T-helper 17 cell (primary cell): ENCODE results near the gene UCK2. TPM values are rescaled to one million over a fixed set of nuclear protein-coding genes. Genes with fewer than 3 reads are reported as not detected.
A peak's percentile ranks its signal among the peaks of the same experiment; 100 is the strongest.

Experiments used
- ATAC-seq: fragments of 150-1000 bp; cut with Tn5 transposase; 2 replicates; pipeline ENCODE4 v1.10.0; 2021; ENCODE audit warnings: mild to moderate bottlenecking, moderate library complexity
- DNase-seq, 3 donors: peaks; one replicate each; pipeline versions ENCODE4 v3.0.0 to v3.0.0-alpha.2; 2020 to 2021
- H3K9me3 ChIP-seq: one replicate; pipeline ENCODE4 v1.7.0; 2013; ENCODE audit warnings: low read length, mild to moderate bottlenecking; ENCODE audit not compliant: control insufficient read depth, poor library complexity, severe bottlenecking
- H3K27ac Mint-ChIP-seq: one replicate; pipeline ENCODE4 v1.8.0; 2022; ENCODE audit warnings: mild to moderate bottlenecking, moderate library complexity, mixed read lengths
- H3K27me3 Mint-ChIP-seq: one replicate; pipeline ENCODE4 v1.8.0; 2022; ENCODE audit warnings: mixed read lengths
- H3K36me3 Mint-ChIP-seq: one replicate; pipeline ENCODE4 v1.8.0; 2022; ENCODE audit warnings: low read depth, mixed read lengths
- H3K4me1 Mint-ChIP-seq: one replicate; pipeline ENCODE4 v1.8.0; 2022; ENCODE audit warnings: mild to moderate bottlenecking, mixed read lengths
- H3K4me3 Mint-ChIP-seq: one replicate; pipeline ENCODE4 v1.8.0; 2022; ENCODE audit warnings: mild to moderate bottlenecking, moderate library complexity, mixed read lengths
- total RNA-seq, 4 donors: library from RNA in 2 of 4; stranded (reverse) in 2 of 4; gene quantifications; one replicate each; pipeline ENCODE4 v1.2.3 and lab custom pipeline; 2022 to 2026

UCK2 gene
- total RNA-seq, 2 donors from 2014 or later = 3.3 to 5.6 TPM

- Mint-ChIP-seq H3K4me1 (peaks cover 10% of the 10 kb centered on the region), H3K4me3 (no peak overlapping the region), H3K36me3 (no peaks in the 10 kb centered on the region), H3K27me3 (no peaks in the 10 kb centered on the region), H3K27ac (no peak overlapping the region)
- ATAC-seq (no peak), DNase-seq (no peak)
- no peaks in the 10 kb centered on the region for H3K9me3 ChIP-seq
Measured at GRCh38 chr1:165865633-165866340, 38.4 kb downstream of the UCK2 start.

GRCh38 chr1:165869343-165869742, 41.9 kb downstream of the UCK2 start:
- Mint-ChIP-seq H3K4me3 (no peak overlapping the region), H3K36me3 (no peaks in the 10 kb centered on the region), H3K27ac (no peak overlapping the region), H3K4me1 (peaks cover 32% of the 10 kb centered on the region), H3K27me3 (no peaks in the 10 kb centered on the region)
- no peaks in the 10 kb centered on the region for H3K9me3 ChIP-seq
- DNase-seq (no peak), ATAC-seq (no peak)

GRCh38 chr1:165871311-165872067, 44.1 kb downstream of the UCK2 start:
- H3K4me3 Mint-ChIP-seq = peak overlapping the region; percentile 71
- ATAC-seq (peak; percentile 90), DNase-seq (peak in 2 of 3 donors; percentile 15 to 17)
- peak overlapping the region; percentile 60 for H3K27ac Mint-ChIP-seq
- no peaks in the 10 kb centered on the region for H3K9me3 ChIP-seq
- no peaks in the 10 kb centered on the region for H3K27me3 Mint-ChIP-seq
- H3K4me1 Mint-ChIP-seq = peaks cover 39% of the 10 kb centered on the region
- no peaks in the 10 kb centered on the region for H3K36me3 Mint-ChIP-seq

GRCh38 chr1:165873481-165873880, 46.1 kb downstream of the UCK2 start:
- ATAC-seq (no peak), DNase-seq (no peak)
- Mint-ChIP-seq H3K27ac (no peak overlapping the region), H3K4me1 (peaks cover 38% of the 10 kb centered on the region), H3K4me3 (no peak overlapping the region), H3K27me3 (no peaks in the 10 kb centered on the region), H3K36me3 (no peaks in the 10 kb centered on the region)
- H3K9me3 ChIP-seq = no peaks in the 10 kb centered on the region

- Mint-ChIP-seq H3K27ac (no peak overlapping the region), H3K27me3 (no peaks in the 10 kb centered on the region), H3K36me3 (no peaks in the 10 kb centered on the region), H3K4me1 (peaks cover 35% of the 10 kb centered on the region), H3K4me3 (no peak overlapping the region)
- DNase-seq (no peak), ATAC-seq (no peak)
- H3K9me3 ChIP-seq = no peaks in the 10 kb centered on the region
Measured at GRCh38 chr1:165874643-165875042, 47.2 kb downstream of the UCK2 start.

- Mint-ChIP-seq H3K4me3 (no peak overlapping the region), H3K4me1 (peaks cover 35% of the 10 kb centered on the region), H3K27ac (no peak overlapping the region), H3K27me3 (no peaks in the 10 kb centered on the region), H3K36me3 (no peaks in the 10 kb centered on the region)
- H3K9me3 ChIP-seq = no peaks in the 10 kb centered on the region
- DNase-seq (no peak), ATAC-seq (peak; percentile 53)
Measured at GRCh38 chr1:165875171-165875570, 47.8 kb downstream of the UCK2 start.

- Mint-ChIP-seq H3K4me3 (no peak overlapping the region), H3K27me3 (no peaks in the 10 kb centered on the region), H3K36me3 (no peaks in the 10 kb centered on the region), H3K27ac (no peak overlapping the region), H3K4me1 (peaks cover 33% of the 10 kb centered on the region)
- DNase-seq = no peak
- no peak for ATAC-seq
- H3K9me3 ChIP-seq = no peaks in the 10 kb centered on the region
Measured at GRCh38 chr1:165875604-165876003, 48.2 kb downstream of the UCK2 start.

GRCh38 chr1:165876121-165876520, 48.7 kb downstream of the UCK2 start:
- ATAC-seq (no peak), DNase-seq (no peak)
- Mint-ChIP-seq H3K27me3 (no peaks in the 10 kb centered on the region), H3K36me3 (no peaks in the 10 kb centered on the region), H3K27ac (no peak overlapping the region), H3K4me3 (no peak overlapping the region), H3K4me1 (peaks cover 29% of the 10 kb centered on the region)
- H3K9me3 ChIP-seq = no peaks in the 10 kb centered on the region

GRCh38 chr1:165877411-165877810, 50.0 kb downstream of the UCK2 start:
- peaks cover 24% of the 10 kb centered on the region for H3K4me1 Mint-ChIP-seq
- H3K36me3 Mint-ChIP-seq = no peaks in the 10 kb centered on the region
- no peaks in the 10 kb centered on the region for H3K9me3 ChIP-seq
- ATAC-seq = no peak
- no peak overlapping the region for H3K4me3 Mint-ChIP-seq
- no peak overlapping the region for H3K27ac Mint-ChIP-seq
- H3K27me3 Mint-ChIP-seq = no peaks in the 10 kb centered on the region
- no peak for DNase-seq

- ATAC-seq = no peak
- H3K4me1 Mint-ChIP-seq = peaks cover 19% of the 10 kb centered on the region
- no peaks in the 10 kb centered on the region for H3K9me3 ChIP-seq
- H3K4me3 Mint-ChIP-seq = no peak overlapping the region
- DNase-seq = no peak
- H3K27me3 Mint-ChIP-seq = no peaks in the 10 kb centered on the region
- no peaks in the 10 kb centered on the region for H3K36me3 Mint-ChIP-seq
- no peak overlapping the region for H3K27ac Mint-ChIP-seq
Measured at GRCh38 chr1:165877940-165878556, 50.6 kb downstream of the UCK2 start.

- Mint-ChIP-seq H3K27me3 (no peaks in the 10 kb centered on the region), H3K36me3 (no peaks in the 10 kb centered on the region), H3K4me3 (no peak overlapping the region), H3K4me1 (peaks cover 12% of the 10 kb centered on the region), H3K27ac (no peak overlapping the region)
- no peaks in the 10 kb centered on the region for H3K9me3 ChIP-seq
- ATAC-seq (no peak), DNase-seq (no peak)
Measured at GRCh38 chr1:165879946-165880345, 52.5 kb downstream of the UCK2 start.

- ATAC-seq (no peak), DNase-seq (no peak)
- H3K27me3 Mint-ChIP-seq = no peaks in the 10 kb centered on the region
- no peak overlapping the region for H3K27ac Mint-ChIP-seq
- no peak overlapping the region for H3K4me3 Mint-ChIP-seq
- no peaks in the 10 kb centered on the region for H3K9me3 ChIP-seq
- no peaks in the 10 kb centered on the region for H3K36me3 Mint-ChIP-seq
- H3K4me1 Mint-ChIP-seq = peaks cover 7% of the 10 kb centered on the region
Measured at GRCh38 chr1:165880993-165881392, 53.6 kb downstream of the UCK2 start.

GRCh38 chr1:165882168-165882837, 54.9 kb downstream of the UCK2 start:
- no peaks in the 10 kb centered on the region for H3K27me3 Mint-ChIP-seq
- no peak for DNase-seq
- H3K36me3 Mint-ChIP-seq = peaks cover 2% of the 10 kb centered on the region
- H3K9me3 ChIP-seq = no peaks in the 10 kb centered on the region
- H3K27ac Mint-ChIP-seq = no peak overlapping the region
- H3K4me3 Mint-ChIP-seq = no peak overlapping the region
- ATAC-seq = no peak
- peaks cover 12% of the 10 kb centered on the region for H3K4me1 Mint-ChIP-seq
